ENCODE results near the gene RAD51B.

The RAD51B gene

GRCh38 chr14:68766299-68767247 is 947.0 kb downstream of the RAD51B start:
- DNase-seq (ENCODE audit: low read depth in 2 of 3, low spot score in 2 of 3) = no peak

GRCh38 chr14:68767248-68767645 is 947.7 kb downstream of the RAD51B start:
- DNase-seq (ENCODE audit: low read depth in 2 of 3, low spot score in 2 of 3) = no peak

- DNase-seq (ENCODE audit: low read depth in 2 of 3, low spot score in 2 of 3) = no peak
Observed at GRCh38 chr14:68768316-68768715, 948.7 kb downstream of the RAD51B start.

- DNase-seq (ENCODE audit: low read depth in 2 of 3, low spot score in 2 of 3) = no peak
Observed at GRCh38 chr14:68770051-68770450, 950.5 kb downstream of the RAD51B start.

- DNase-seq (ENCODE audit: low read depth in 2 of 3, low spot score in 2 of 3) = no peak
Observed at GRCh38 chr14:68770553-68771286, 951.1 kb downstream of the RAD51B start.

GRCh38 chr14:68771631-68772030 is 952.1 kb downstream of the RAD51B start:
- DNase-seq (ENCODE audit: low read depth in 2 of 3, low spot score in 2 of 3) = no peak

GRCh38 chr14:68772761-68773381 is 953.3 kb downstream of the RAD51B start:
- DNase-seq (ENCODE audit: low read depth in 2 of 3, low spot score in 2 of 3) = no peak

GRCh38 chr14:68774771-68775613 is 955.4 kb downstream of the RAD51B start:
- DNase-seq (ENCODE audit: low read depth in 2 of 3, low spot score in 2 of 3) = no peak

GRCh38 chr14:68775614-68776126 is 956.1 kb downstream of the RAD51B start:
- DNase-seq (ENCODE audit: low read depth in 2 of 3, low spot score in 2 of 3) = no peak

- DNase-seq (ENCODE audit: low read depth in 2 of 3, low spot score in 2 of 3) = no peak
Observed at GRCh38 chr14:68777644-68778043, 958.1 kb downstream of the RAD51B start.

Measured in activated CD8-positive, alpha-beta memory T cell treated with anti-CD3 and anti-CD28 coated beads for 48 hours (primary cell).